IPS-18c (cell line): ENCODE measurements around the gene TM9SF2.

ENCODE experiments used
- H3K4me3 ChIP-seq: 2 replicates; pipeline ENCODE4 v1.7.0; 2013; ENCODE audit warnings: low read depth, mild to moderate bottlenecking, low read length, moderate library complexity; ENCODE audit not compliant: insufficient read depth
- H3K9me3 ChIP-seq: one replicate; pipeline ENCODE4 v1.6.1; 2013; ENCODE audit warnings: mild to moderate bottlenecking, low read length, moderate library complexity; ENCODE audit not compliant: control insufficient read depth, insufficient read depth

TM9SF2 gene

GRCh38 chr13:99516153-99516929 is 15.1 kb downstream of the TM9SF2 start:
- H3K4me3 ChIP-seq = no peak overlapping the region
- H3K9me3 ChIP-seq = no peaks in the 10 kb centered on the region

GRCh38 chr13:99517577-99517976 is 16.3 kb downstream of the TM9SF2 start:
- H3K4me3 ChIP-seq = no peak overlapping the region
- no peaks in the 10 kb centered on the region for H3K9me3 ChIP-seq

- H3K9me3 ChIP-seq = no peaks in the 10 kb centered on the region
- no peak overlapping the region for H3K4me3 ChIP-seq
Measured at GRCh38 chr13:99517984-99518383, 16.7 kb downstream of the TM9SF2 start.

- Histone ChIP-seq H3K9me3 (no peaks in the 10 kb centered on the region), H3K4me3 (no peak overlapping the region)
Measured at GRCh38 chr13:99522298-99522697, 21.0 kb downstream of the TM9SF2 start.

- H3K9me3 ChIP-seq = no peaks in the 10 kb centered on the region
Measured at GRCh38 chr13:99523838-99524237, 22.6 kb downstream of the TM9SF2 start.

GRCh38 chr13:99525967-99526366 is 24.7 kb downstream of the TM9SF2 start:
- H3K9me3 ChIP-seq = no peaks in the 10 kb centered on the region

More at GRCh38 chr13:99523838-99524237, 22.6 kb downstream of the TM9SF2 start:
- H3K4me3 ChIP-seq = no peak overlapping the region

GRCh38 chr13:99526549-99526948 is 25.3 kb downstream of the TM9SF2 start:
- Histone ChIP-seq H3K9me3 (no peaks in the 10 kb centered on the region), H3K4me3 (no peak overlapping the region)

More at GRCh38 chr13:99525967-99526366, 24.7 kb downstream of the TM9SF2 start:
- no peak overlapping the region for H3K4me3 ChIP-seq

- Histone ChIP-seq H3K4me3 (no peak overlapping the region), H3K9me3 (no peaks in the 10 kb centered on the region)
Measured at GRCh38 chr13:99527301-99527700, 26.0 kb downstream of the TM9SF2 start.

- H3K9me3 ChIP-seq = no peaks in the 10 kb centered on the region
- no peak overlapping the region for H3K4me3 ChIP-seq
Measured at GRCh38 chr13:99528547-99528946, 27.3 kb downstream of the TM9SF2 start.

GRCh38 chr13:99536023-99536422 is 34.8 kb downstream of the TM9SF2 start:
- H3K9me3 ChIP-seq = no peaks in the 10 kb centered on the region
- H3K4me3 ChIP-seq = no peak overlapping the region

- Histone ChIP-seq H3K4me3 (no peak overlapping the region), H3K9me3 (peaks cover 2% of the 10 kb centered on the region)
Measured at GRCh38 chr13:99540530-99540929, 39.3 kb downstream of the TM9SF2 start.

- Histone ChIP-seq H3K4me3 (no peak overlapping the region), H3K9me3 (peaks cover 2% of the 10 kb centered on the region)
Measured at GRCh38 chr13:99542788-99543406, 41.6 kb downstream of the TM9SF2 start.

GRCh38 chr13:99545361-99545760 is 44.1 kb downstream of the TM9SF2 start:
- Histone ChIP-seq H3K9me3 (peaks cover 2% of the 10 kb centered on the region), H3K4me3 (no peak overlapping the region)

- H3K9me3 ChIP-seq = peaks cover 2% of the 10 kb centered on the region
- no peak overlapping the region for H3K4me3 ChIP-seq
Measured at GRCh38 chr13:99545979-99546378, 44.7 kb downstream of the TM9SF2 start.

GRCh38 chr13:99546878-99547277 is 45.6 kb downstream of the TM9SF2 start:
- Histone ChIP-seq H3K4me3 (no peak overlapping the region), H3K9me3 (peaks cover 2% of the 10 kb centered on the region)

GRCh38 chr13:99548448-99548847 is 47.2 kb downstream of the TM9SF2 start:
- Histone ChIP-seq H3K9me3 (no peaks in the 10 kb centered on the region), H3K4me3 (no peak overlapping the region)

GRCh38 chr13:99553033-99553432 is 51.8 kb downstream of the TM9SF2 start:
- no peak overlapping the region for H3K4me3 ChIP-seq
- no peaks in the 10 kb centered on the region for H3K9me3 ChIP-seq

GRCh38 chr13:99555149-99555548 is 53.9 kb downstream of the TM9SF2 start:
- Histone ChIP-seq H3K4me3 (no peak overlapping the region), H3K9me3 (no peaks in the 10 kb centered on the region)
